OCI-LY3 (cell line): Measurements from ENCODE around the gene FOXG1.

Experiments used
- H2AFZ ChIP-seq: fragments of 200-600, 300-600 bp; shearing (Covaris generic); 2 replicates; pipeline ENCODE4 v1.6.0; 2014; ENCODE audit warnings: antibody characterized with exemption, low read depth, low read length
- H3K27ac ChIP-seq: fragments of 200-600, 300-600 bp; sonication (generic); 2 replicates; pipeline ENCODE4 v1.5.1; 2014; ENCODE audit warnings: mild to moderate bottlenecking, low read length, moderate library complexity, mixed read lengths
- H3K27me3 ChIP-seq: fragments of 200-600, 300-600 bp; sonication (generic); 2 replicates; pipeline ENCODE4 v1.6.1; 2014; ENCODE audit warnings: low read depth, low read length, mixed read lengths
- H3K36me3 ChIP-seq: fragments of 200-600, 300-600 bp; sonication (generic); replicated peaks from 2 replicates; pipeline ENCODE3; 2014; ENCODE audit warnings: low read depth, low read length, mixed read lengths
- H3K4me1 ChIP-seq: fragments of 300-600, 200-600 bp; sonication (generic); 2 replicates; pipeline ENCODE4 v1.6.1; 2014; ENCODE audit warnings: low read length, mixed read lengths
- H3K4me2 ChIP-seq: fragments of 200-600, 300-600 bp; sonication (generic); 2 replicates; pipeline ENCODE4 v1.6.1; 2014; ENCODE audit warnings: low read length, mixed read lengths
- H3K4me3 ChIP-seq: fragments of 300-600, 200-600 bp; sonication (generic); 2 replicates; pipeline ENCODE4 v1.5.1; 2014; ENCODE audit warnings: antibody characterized with exemption, mild to moderate bottlenecking, low read length, moderate library complexity
- H3K79me2 ChIP-seq: fragments of 300-600, 200-600 bp; shearing (Covaris generic); 2 replicates; pipeline ENCODE4 v1.6.1; 2014; ENCODE audit warnings: mild to moderate bottlenecking, low read length, mixed read lengths
- H3K9ac ChIP-seq: fragments of 300-600, 200-600 bp; shearing (Covaris generic); 2 replicates; pipeline ENCODE4 v1.6.0; 2014; ENCODE audit warnings: mild to moderate bottlenecking, low read length, moderate library complexity
- H3K9me3 ChIP-seq: fragments of 200-600, 300-600 bp; shearing (Covaris generic); 2 replicates; pipeline ENCODE4 v1.6.1; 2014; ENCODE audit warnings: low read length, mixed read lengths; ENCODE audit not compliant: insufficient read depth
- H4K20me1 ChIP-seq: fragments of 200-600, 300-600 bp; sonication (generic); 2 replicates; pipeline ENCODE4 v1.6.1; 2016; ENCODE audit warnings: low read length, mixed read lengths; ENCODE audit not compliant: insufficient read depth
- CTCF ChIP-seq: fragments of 200-600, 300-600 bp; sonication (generic); IDR thresholded peaks from 2 replicates; pipeline ENCODE4 v1.5.1; 2014; ENCODE audit warnings: antibody characterized with exemption, low read length, low read depth
- EZH2phosphoT487 ChIP-seq: fragments of 200-600 bp; shearing (Covaris generic); IDR thresholded peaks from 2 replicates; pipeline ENCODE4 v1.6.1; 2018; ENCODE audit warnings: antibody characterized with exemption, mixed run types, low read depth

The FOXG1 gene

GRCh38 chr14:28761438-28762291 lies 4.9 kb upstream of the FOXG1 start:
- Histone ChIP-seq H3K4me2 (no peak overlapping the region), H3K36me3 (no peaks in the 10 kb centered on the region), H3K4me1 (peaks cover 4% of the 10 kb centered on the region; the same call in 1 of the 2 replicates), H3K9me3 (no peaks in the 10 kb centered on the region), H3K79me2 (no peaks in the 10 kb centered on the region), H3K4me3 (no peak overlapping the region), H2AFZ (no peak overlapping the region), H4K20me1 (no peaks in the 10 kb centered on the region), H3K9ac (no peak overlapping the region), H3K27ac (no peak overlapping the region), H3K27me3 (0 out of 2 replicates have a peak, but pooled peaks cover under 1% of the 10 kb centered on the region)
- TF ChIP-seq CTCF (no peak), EZH2phosphoT487 (no peak)

- H3K4me2 ChIP-seq = no peak overlapping the region
- H3K9me3 ChIP-seq = no peaks in the 10 kb centered on the region
- no peaks in the 10 kb centered on the region for H3K36me3 ChIP-seq
- H3K4me1 ChIP-seq = peaks cover 2% of the 10 kb centered on the region; the same call in 1 of the 2 replicates
- no peaks in the 10 kb centered on the region for H3K27me3 ChIP-seq
- no peak overlapping the region for H2AFZ ChIP-seq
- H3K27ac ChIP-seq = no peak overlapping the region
- TF ChIP-seq EZH2phosphoT487 = no peak
- TF ChIP-seq CTCF = no peak
- H4K20me1 ChIP-seq = no peaks in the 10 kb centered on the region
- no peak overlapping the region for H3K4me3 ChIP-seq
- no peak overlapping the region for H3K9ac ChIP-seq
- H3K79me2 ChIP-seq = no peaks in the 10 kb centered on the region
These were observed 4.2 kb upstream of the FOXG1 start for GRCh38 chr14:28762303-28762954.

- TF ChIP-seq CTCF = no peak
- TF ChIP-seq EZH2phosphoT487 = no peak
- Histone ChIP-seq H3K79me2 (no peaks in the 10 kb centered on the region), H3K9me3 (no peaks in the 10 kb centered on the region), H3K27ac (no peak overlapping the region), H3K9ac (no peak overlapping the region), H3K36me3 (peaks cover 2% of the 10 kb centered on the region), H3K4me1 (no peaks in the 10 kb centered on the region), H3K27me3 (no peaks in the 10 kb centered on the region), H2AFZ (no peak overlapping the region), H4K20me1 (no peaks in the 10 kb centered on the region), H3K4me3 (no peak overlapping the region), H3K4me2 (no peak overlapping the region)
These were observed 3.6 kb upstream of the FOXG1 start for GRCh38 chr14:28762955-28763326.

- no peak overlapping the region for H3K4me2 ChIP-seq
- no peak for TF ChIP-seq CTCF
- TF ChIP-seq EZH2phosphoT487 = no peak
- H3K4me1 ChIP-seq = no peaks in the 10 kb centered on the region
- H3K9me3 ChIP-seq = no peaks in the 10 kb centered on the region
- H3K36me3 ChIP-seq = peaks cover 4% of the 10 kb centered on the region
- no peaks in the 10 kb centered on the region for H4K20me1 ChIP-seq
- no peak overlapping the region for H3K4me3 ChIP-seq
- no peaks in the 10 kb centered on the region for H3K79me2 ChIP-seq
- no peak overlapping the region for H3K9ac ChIP-seq
- no peaks in the 10 kb centered on the region for H3K27me3 ChIP-seq
- H2AFZ ChIP-seq = no peak overlapping the region
- H3K27ac ChIP-seq = no peak overlapping the region
These were observed 2.8 kb upstream of the FOXG1 start for GRCh38 chr14:28763751-28764256.
